Mesothelial cell of epicardium (in vitro differentiated cells): ENCODE results near the gene U2AF2. TPM values are rescaled to one million over a fixed set of nuclear protein-coding genes. Genes with fewer than 3 reads are reported as not detected.

Experiments used
- DNase-seq, 2 experiments: peaks; one replicate each; pipeline ENCODE4 v3.0.0; 2021; ENCODE audit warnings: low spot score in 2 of 2; ENCODE audit not compliant: unreplicated experiment in 2 of 2
- H3K27ac Mint-ChIP-seq: 2 replicates; pipeline ENCODE4 v1.8.0; 2021; ENCODE audit warnings: mixed read lengths
- H3K27me3 Mint-ChIP-seq: 2 replicates; pipeline ENCODE4 v1.8.0; 2021; ENCODE audit warnings: low read depth, mixed read lengths
- H3K36me3 Mint-ChIP-seq: 2 replicates; pipeline ENCODE4 v1.8.0; 2021; ENCODE audit warnings: mixed read lengths
- H3K4me1 Mint-ChIP-seq: 2 replicates; pipeline ENCODE4 v1.8.0; 2021; ENCODE audit warnings: mixed read lengths
- H3K4me3 Mint-ChIP-seq: 2 replicates; pipeline ENCODE4 v1.8.0; 2021; ENCODE audit warnings: mild to moderate bottlenecking, moderate library complexity, mixed read lengths
- H3K9me3 Mint-ChIP-seq: 2 replicates; pipeline ENCODE4 v1.8.0; 2021; ENCODE audit warnings: mixed read lengths
- CTCF ChIP-seq: fragments of 200-600 bp; sonication (generic); IDR thresholded peaks from one replicate; pipeline ENCODE4 v1.5.0; 2021; ENCODE audit warnings: antibody characterized with exemption; ENCODE audit not compliant: unreplicated experiment
- total RNA-seq: library from RNA; stranded (reverse); gene quantifications from 3 replicates; pipeline ENCODE4 v1.2.1, GENCODE V29; 2021

Gene U2AF2
- total RNA-seq, 1 donor from 2014 or later = 245 TPM

GRCh38 chr19:55619286-55619685 lies 35.5 kb upstream of the U2AF2 start:
- no peak for TF ChIP-seq CTCF
- DNase-seq = no peak
- H3K36me3 Mint-ChIP-seq = peaks cover 23% of the 10 kb centered on the region

GRCh38 chr19:55620410-55621204 lies 34.2 kb upstream of the U2AF2 start:
- no peak for TF ChIP-seq CTCF
- Mint-ChIP-seq H3K27me3 (no peaks in the 10 kb centered on the region), H3K9me3 (no peaks in the 10 kb centered on the region), H3K36me3 (peaks cover 21% of the 10 kb centered on the region), H3K4me3 (no peak overlapping the region), H3K4me1 (peaks cover 14% of the 10 kb centered on the region), H3K27ac (no peak overlapping the region)
- DNase-seq = no peak

More at GRCh38 chr19:55619286-55619685, 35.5 kb upstream of the U2AF2 start:
- Mint-ChIP-seq H3K4me3 (no peak overlapping the region), H3K27ac (no peak overlapping the region), H3K4me1 (peaks cover 9% of the 10 kb centered on the region), H3K9me3 (no peaks in the 10 kb centered on the region), H3K27me3 (no peaks in the 10 kb centered on the region)

DNA sequence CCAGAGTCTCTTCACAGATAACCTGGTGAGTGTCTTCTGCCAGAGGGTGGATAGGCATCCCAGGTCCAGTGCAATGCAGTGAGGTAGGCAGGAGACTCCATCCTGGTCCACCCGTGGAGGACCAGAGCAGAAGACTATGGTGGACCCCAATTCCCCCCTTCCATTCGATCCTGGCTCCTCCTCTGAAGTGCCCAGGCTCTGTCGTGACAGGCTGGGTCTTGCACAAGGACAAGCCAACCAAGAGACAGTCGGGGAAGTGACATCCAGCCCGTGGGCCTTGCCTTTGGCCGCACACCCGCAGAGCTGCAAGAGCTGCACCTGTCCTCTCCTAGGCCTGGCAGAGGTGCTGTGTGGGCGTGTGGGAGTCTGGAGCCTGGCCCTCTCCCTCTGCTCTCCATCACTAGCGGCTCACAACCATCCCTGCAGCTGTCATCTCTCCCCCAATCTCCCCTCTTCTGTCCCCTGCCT lies 33.6 kb upstream of the U2AF2 start:
- TF ChIP-seq CTCF = no peak
- peaks cover 21% of the 10 kb centered on the region for H3K36me3 Mint-ChIP-seq
- H3K9me3 Mint-ChIP-seq = no peaks in the 10 kb centered on the region
- H3K27ac Mint-ChIP-seq = no peak overlapping the region
- DNase-seq = no peak
- H3K4me1 Mint-ChIP-seq = peaks cover 14% of the 10 kb centered on the region
- H3K4me3 Mint-ChIP-seq = no peak overlapping the region
- no peaks in the 10 kb centered on the region for H3K27me3 Mint-ChIP-seq

DNA sequence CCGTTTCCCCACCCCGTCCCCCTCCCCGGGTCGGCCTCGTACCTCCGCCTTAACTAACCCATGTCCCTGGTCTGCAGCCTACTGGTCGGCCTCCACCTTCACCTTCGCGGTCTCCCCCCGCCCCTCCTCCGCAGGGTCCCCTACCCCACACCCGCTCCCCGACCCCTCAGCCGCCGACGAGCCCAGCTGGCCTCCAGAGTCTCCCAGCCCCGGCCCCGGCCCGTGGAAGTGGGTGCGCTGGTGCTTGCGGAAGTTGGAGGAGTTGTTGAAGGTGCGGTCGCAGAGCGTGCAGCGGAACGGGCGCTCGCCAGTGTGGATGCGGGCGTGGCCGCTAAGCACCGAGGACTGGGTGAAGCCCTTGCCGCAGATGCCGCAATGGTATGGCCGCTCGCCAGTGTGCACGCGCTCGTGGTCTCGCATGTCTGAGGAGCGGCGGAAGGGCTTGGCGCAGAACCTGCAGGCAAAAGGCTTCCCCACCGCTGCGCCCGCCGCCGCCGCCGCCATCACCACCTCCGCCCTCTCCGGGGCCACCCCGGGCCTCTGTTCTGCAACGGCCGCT lies 33.1 kb upstream of the U2AF2 start:
- no peak for TF ChIP-seq CTCF
- H3K27ac Mint-ChIP-seq = no peak overlapping the region
- no peaks in the 10 kb centered on the region for H3K27me3 Mint-ChIP-seq
- DNase-seq = no peak
- H3K4me3 Mint-ChIP-seq = no peak overlapping the region
- H3K9me3 Mint-ChIP-seq = no peaks in the 10 kb centered on the region
- H3K4me1 Mint-ChIP-seq = peaks cover 14% of the 10 kb centered on the region
- H3K36me3 Mint-ChIP-seq = peaks cover 18% of the 10 kb centered on the region

DNA sequence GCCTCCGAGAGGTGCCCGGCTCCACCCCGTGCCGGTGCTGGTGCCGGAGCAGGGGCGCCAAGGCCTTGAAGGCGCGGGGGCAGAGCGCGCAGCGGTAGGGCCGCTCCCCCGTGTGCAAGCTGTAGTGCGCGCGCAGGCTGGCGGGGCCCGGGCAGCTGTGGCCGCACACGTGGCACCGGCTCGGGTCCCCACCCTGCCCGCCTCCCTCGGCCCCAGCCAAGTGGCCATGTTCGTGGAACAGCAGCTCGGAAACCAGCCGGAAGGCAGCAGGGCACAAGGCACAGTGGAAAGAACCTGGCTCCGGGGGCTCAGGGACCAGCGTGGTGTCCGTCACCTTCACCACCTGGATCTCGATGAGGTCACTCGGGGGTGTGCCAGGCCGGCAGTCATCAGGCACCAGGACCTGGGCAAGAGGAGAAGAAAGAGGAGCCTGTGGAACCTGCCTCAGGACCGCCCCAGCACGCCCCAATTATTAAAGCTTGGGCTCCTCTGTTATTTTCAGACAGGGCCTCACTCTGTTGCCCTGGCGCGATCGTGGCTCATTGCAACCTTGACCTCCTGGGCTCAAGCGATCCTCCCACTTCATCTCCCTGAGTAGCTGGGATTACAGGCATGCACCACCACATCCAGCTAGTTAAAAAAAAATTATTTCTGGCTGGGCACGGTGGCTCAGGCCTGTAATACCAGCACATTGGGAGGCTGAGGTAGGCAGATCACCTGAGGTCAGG lies 32.4 kb upstream of the U2AF2 start:
- Mint-ChIP-seq H3K36me3 (peaks cover 14% of the 10 kb centered on the region), H3K4me1 (peaks cover 14% of the 10 kb centered on the region), H3K4me3 (no peak overlapping the region), H3K27ac (no peak overlapping the region), H3K27me3 (no peaks in the 10 kb centered on the region), H3K9me3 (no peaks in the 10 kb centered on the region)
- DNase-seq = no peak
- TF ChIP-seq CTCF = no peak
